22Rv1 (cell line): ENCODE data around the gene KYAT1.

Experiments used
- H3K27ac ChIP-seq: fragments of 450-650 bp; 2 replicates; pipeline ENCODE4 v1.5.1; 2017
- CTCF ChIP-seq: fragments of 450-650 bp; IDR thresholded peaks from 2 replicates; pipeline ENCODE4 v1.5.1; 2017; ENCODE audit warnings: mild to moderate bottlenecking
- ZFX ChIP-seq: fragments of 450-650 bp; IDR thresholded peaks from 2 replicates; pipeline ENCODE4 v1.6.1; 2017; ENCODE audit warnings: antibody characterized with exemption, borderline replicate concordance

The KYAT1 gene

GRCh38 chr9:128824911-128825310, 56.8 kb downstream of the KYAT1 start:
- TF ChIP-seq ZFX (no peak), CTCF (no peak)
- peak overlapping the region; percentile 96 for H3K27ac ChIP-seq

DNA sequence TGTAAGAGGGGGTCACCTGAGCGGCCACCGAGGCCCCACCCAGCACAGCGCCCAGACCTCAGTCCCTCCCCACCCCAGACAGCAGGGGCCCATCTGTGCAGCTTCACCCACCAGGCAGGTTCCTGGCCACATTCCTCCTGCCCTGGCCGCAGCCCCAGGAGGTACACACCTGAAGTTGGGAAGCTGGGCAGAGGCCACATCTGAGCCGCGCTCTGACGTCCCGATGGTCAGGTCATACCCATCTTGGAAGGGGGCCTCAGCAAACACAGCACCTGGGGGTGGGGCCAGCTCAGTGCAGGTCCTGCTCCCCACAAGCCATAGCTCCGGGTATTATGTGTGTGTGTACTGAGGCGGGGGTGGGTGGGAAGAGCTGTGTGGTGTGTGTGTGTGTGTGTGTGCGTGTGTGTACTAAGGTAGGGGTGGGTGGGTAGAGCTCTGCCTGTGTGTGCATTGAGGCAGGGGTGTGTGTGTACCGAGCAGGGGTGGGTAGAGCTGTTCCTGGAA, 57.8 kb downstream of the KYAT1 start:
- peak overlapping the region; percentile 96 for H3K27ac ChIP-seq
- TF ChIP-seq CTCF = no peak
- no peak for TF ChIP-seq ZFX

DNA sequence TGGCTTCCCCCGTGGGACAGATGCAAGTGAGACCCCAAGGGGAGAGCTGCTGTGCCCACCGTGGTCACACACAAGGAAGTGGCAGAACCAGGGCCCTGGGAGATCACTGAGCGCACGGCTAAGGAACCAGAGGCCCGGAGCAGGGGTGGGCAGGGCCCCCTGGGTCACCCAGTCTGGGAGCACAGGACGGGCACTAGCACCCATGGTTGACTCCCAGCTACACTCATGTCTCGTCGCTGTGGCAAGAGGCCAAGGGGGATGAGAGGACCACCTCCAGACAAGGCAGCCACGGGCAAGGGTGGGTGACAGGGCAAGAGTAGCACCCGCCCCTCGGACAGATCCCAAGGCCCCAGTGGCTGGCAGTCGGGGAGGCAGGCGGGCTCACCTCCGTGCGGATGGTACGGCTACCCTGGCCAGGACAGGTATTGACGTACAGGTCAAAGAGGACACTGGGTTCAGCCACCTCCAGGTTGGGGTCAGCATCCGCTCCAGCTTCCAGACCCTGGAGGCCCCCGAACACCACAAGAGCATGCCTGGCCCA, 58.3 kb downstream of the KYAT1 start:
- TF ChIP-seq CTCF = no peak
- TF ChIP-seq ZFX = no peak
- H3K27ac ChIP-seq = peak overlapping the region; percentile 96

DNA sequence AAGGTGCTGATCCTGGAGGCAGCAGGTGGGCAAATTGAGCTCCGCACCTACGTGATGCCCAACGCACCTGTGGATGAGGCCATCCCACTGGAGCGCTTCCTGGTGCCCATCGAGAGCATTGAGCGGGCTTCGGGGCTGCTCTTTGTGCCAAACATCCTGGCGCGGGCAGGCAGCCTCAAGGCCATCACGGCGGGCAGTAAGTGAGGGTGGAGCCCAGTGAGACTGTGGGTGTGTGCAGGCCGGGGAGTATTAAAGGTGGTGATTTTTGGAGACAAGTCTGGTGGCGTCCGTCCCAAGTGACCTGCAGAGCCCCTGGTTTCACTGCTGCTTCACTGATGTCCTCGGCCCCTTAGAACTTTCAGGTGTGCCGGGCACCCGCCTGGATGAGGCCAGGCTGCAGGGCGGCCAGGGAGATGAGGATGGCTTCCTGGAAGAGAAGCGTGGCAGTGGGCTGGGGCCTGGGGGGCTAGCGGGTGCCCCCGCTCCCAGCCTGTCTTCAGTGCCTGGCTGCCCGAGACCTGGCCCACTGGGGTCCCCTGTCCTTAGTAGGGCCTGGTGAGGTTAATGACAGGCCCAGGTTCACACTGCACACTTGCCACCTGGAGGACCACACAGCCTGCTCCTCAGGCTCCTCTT, 59.2 kb downstream of the KYAT1 start:
- peak overlapping the region; percentile 96 for H3K27ac ChIP-seq
- TF ChIP-seq ZFX (no peak), CTCF (no peak)

DNA sequence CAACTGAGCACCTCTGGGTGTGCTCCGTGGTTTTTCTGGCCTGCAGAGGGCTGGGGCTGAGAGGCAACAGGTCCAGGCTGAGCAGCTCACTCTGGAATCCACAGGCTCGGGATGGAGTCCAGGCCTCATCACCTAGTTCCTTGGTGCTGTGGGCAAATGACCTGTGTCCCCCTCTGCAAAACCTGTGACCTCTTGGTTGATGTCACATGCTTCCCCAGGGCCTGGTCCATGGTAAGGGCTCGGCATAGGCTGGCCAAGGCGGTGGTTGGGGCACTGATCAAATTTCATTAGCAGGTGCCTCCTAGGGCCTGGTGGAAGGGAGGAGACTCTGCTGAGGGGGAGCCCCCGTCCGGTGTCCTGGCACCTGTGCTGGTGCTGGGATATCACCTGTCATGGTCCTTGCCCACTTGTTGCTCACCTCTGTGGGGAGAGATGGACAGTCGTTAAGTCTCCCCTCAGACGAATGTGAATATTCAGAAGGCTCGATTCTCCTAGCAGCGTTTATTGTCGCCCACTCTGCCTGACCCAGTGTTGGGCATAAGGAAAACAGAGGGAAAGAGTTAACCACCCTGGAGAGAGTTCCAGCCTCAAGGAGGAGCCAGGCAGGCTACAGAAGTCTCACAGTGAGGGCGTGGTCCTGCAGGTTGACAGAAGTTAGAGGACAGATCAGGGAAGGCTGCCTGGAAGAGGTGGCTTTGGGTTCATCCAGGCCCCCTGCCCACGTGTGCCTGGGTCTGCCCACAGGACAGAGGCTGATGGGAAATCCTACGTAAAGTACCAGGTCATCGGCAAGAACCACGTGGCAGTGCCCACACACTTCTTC, 60.0 kb downstream of the KYAT1 start:
- no peak for TF ChIP-seq CTCF
- TF ChIP-seq ZFX = no peak
- peak overlapping the region; percentile 96 for H3K27ac ChIP-seq

- TF ChIP-seq CTCF = no peak
- no peak for TF ChIP-seq ZFX
- H3K27ac ChIP-seq = peak overlapping the region; percentile 96
Observed at GRCh38 chr9:128820665-128821583, 60.8 kb downstream of the KYAT1 start.
